SK-N-SH treated with all-trans-retinoic acid at 6 μM for 48 hours (cell line): ENCODE data around the gene CACNA2D4.

Experiments
- ATAC-seq: fragments of 200-7000 bp; cut with Tn5 transposase; 3 replicates; pipeline ENCODE4 v1.9.1; 2020; ENCODE audit warnings: mild to moderate bottlenecking, moderate library complexity
- BACH2 ChIP-seq: fragments of 250-450 bp; sonication (Bioruptor Pico); IDR thresholded peaks from 2 replicates; pipeline ENCODE4 v1.9.0; 2021; ENCODE audit warnings: mild to moderate bottlenecking, borderline replicate concordance
- CREB5 ChIP-seq: fragments of 250-450 bp; sonication (Bioruptor Pico); IDR thresholded peaks from 2 replicates; pipeline ENCODE4 v1.5.1; 2020; ENCODE audit warnings: low read depth, mild to moderate bottlenecking, moderate library complexity
- CSDC2 ChIP-seq: fragments of 250-450 bp; sonication (Bioruptor Pico); IDR thresholded peaks from 2 replicates; pipeline ENCODE4 v1.5.0; 2020; ENCODE audit warnings: mild to moderate bottlenecking, moderate library complexity
- ESRRG ChIP-seq: fragments of 250-450 bp; sonication (Bioruptor Pico); IDR thresholded peaks from 2 replicates; pipeline ENCODE4 v1.6.1; 2021; ENCODE audit warnings: mild to moderate bottlenecking
- GLIS3 ChIP-seq: fragments of 250-450 bp; sonication (Bioruptor Pico); IDR thresholded peaks from 2 replicates; pipeline ENCODE4 v1.5.0; 2020; ENCODE audit warnings: mild to moderate bottlenecking, moderate library complexity
- ISL1 ChIP-seq: fragments of 250-450 bp; sonication (Bioruptor Pico); IDR thresholded peaks from 2 replicates; pipeline ENCODE4 v2.1.2; 2022; ENCODE audit warnings: mild to moderate bottlenecking, moderate library complexity
- OSR1 ChIP-seq: fragments of 250-450 bp; sonication (Bioruptor Pico); IDR thresholded peaks from 2 replicates; pipeline ENCODE4 v1.8.0; 2022; ENCODE audit warnings: moderate library complexity, mild to moderate bottlenecking, inconsistent platforms
- PATZ1 ChIP-seq: fragments of 250-450 bp; sonication (Bioruptor Pico); IDR thresholded peaks from 2 replicates; pipeline ENCODE4 v1.8.0; 2020; ENCODE audit warnings: mild to moderate bottlenecking, moderate library complexity, borderline replicate concordance
- POU6F1 ChIP-seq: fragments of 250-450 bp; sonication (Bioruptor Pico); IDR thresholded peaks from 2 replicates; pipeline ENCODE4 v1.8.0; 2021; ENCODE audit warnings: low read depth, mild to moderate bottlenecking, moderate library complexity, borderline replicate concordance
- PPARA ChIP-seq: fragments of 250-450 bp; sonication (Bioruptor Pico); IDR thresholded peaks from 2 replicates; pipeline ENCODE4 v1.5.0; 2020; ENCODE audit warnings: mild to moderate bottlenecking, borderline replicate concordance
- TCF4 ChIP-seq: fragments of 250-450 bp; sonication (Bioruptor Pico); IDR thresholded peaks from 2 replicates; pipeline ENCODE4 v1.8.0; 2021; ENCODE audit warnings: mild to moderate bottlenecking, moderate library complexity, borderline replicate concordance
- TOX ChIP-seq: fragments of 250-450 bp; sonication (Bioruptor Pico); IDR thresholded peaks from 2 replicates; pipeline ENCODE4 v1.8.0; 2021; ENCODE audit warnings: mild to moderate bottlenecking, moderate library complexity, borderline replicate concordance
- TSHZ2 ChIP-seq: fragments of 250-450 bp; sonication (Bioruptor Pico); IDR thresholded peaks from 2 replicates; pipeline ENCODE4 v1.5.0; 2020; ENCODE audit warnings: mild to moderate bottlenecking, moderate library complexity
- ZNF565 ChIP-seq: fragments of 450-650 bp; formaldehyde crosslinking; conservative IDR thresholded peaks from 2 replicates; pipeline ENCODE4 v1.5.0; 2020; ENCODE audit warnings: low read depth, mild to moderate bottlenecking, moderate library complexity
- ZNF70 ChIP-seq: fragments of 450-650 bp; formaldehyde crosslinking; IDR thresholded peaks from 2 replicates; pipeline ENCODE4 v1.5.0; 2020; ENCODE audit warnings: mild to moderate bottlenecking, moderate library complexity
- ZNF8 ChIP-seq: fragments of 450-650 bp; formaldehyde crosslinking; IDR thresholded peaks from 2 replicates; pipeline ENCODE4 v1.5.0; 2020; ENCODE audit warnings: mild to moderate bottlenecking, moderate library complexity
- TF ChIP-seq, protein P1 (sequence below): fragments of 250-450 bp; sonication (Bioruptor Pico); IDR thresholded peaks from 2 replicates; pipeline ENCODE4 v1.5.1; 2021; ENCODE audit warnings: mild to moderate bottlenecking, moderate library complexity

Gene CACNA2D4

GRCh38 chr12:1885082-1885596 lies 33.3 kb downstream of the CACNA2D4 start:
- no peak for ATAC-seq
- TF ChIP-seq PATZ1 (no peak), ESRRG (no peak), OSR1 (CRISPR knock-in tag) (no peak), PPARA (CRISPR knock-in tag) (no peak), CREB5 (no peak), ZNF70 (CRISPR knock-in tag) (no peak), GLIS3 (CRISPR knock-in tag) (no peak), CSDC2 (CRISPR knock-in tag) (no peak), ISL1 (CRISPR knock-in tag) (no peak), ZNF8 (CRISPR knock-in tag) (no peak), TCF4 (CRISPR knock-in tag) (no peak)

DNA sequence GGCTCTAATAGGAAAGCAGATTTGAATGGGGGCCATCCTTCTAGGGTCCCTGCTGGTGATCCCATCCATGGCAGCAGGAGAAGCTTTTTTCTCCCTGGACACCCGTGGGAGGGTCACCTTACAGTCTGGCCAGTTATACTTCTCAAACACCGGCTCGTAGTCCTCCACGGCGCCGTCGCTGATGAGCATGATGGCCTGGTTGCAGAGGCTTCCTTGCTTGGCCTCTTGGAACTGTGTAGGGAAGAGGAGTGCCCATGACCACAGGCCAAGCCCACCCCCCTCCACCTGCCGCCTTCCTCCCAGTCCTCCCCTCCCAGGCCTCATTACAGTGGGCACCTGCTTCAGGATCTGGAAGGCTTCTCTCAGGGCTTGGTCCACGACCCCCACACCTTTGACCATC lies 33.8 kb downstream of the CACNA2D4 start:
- no peak for ATAC-seq
- TF ChIP-seq BACH2 (CRISPR knock-in tag) (no peak), CSDC2 (CRISPR knock-in tag) (no peak), OSR1 (CRISPR knock-in tag) (no peak)

DNA sequence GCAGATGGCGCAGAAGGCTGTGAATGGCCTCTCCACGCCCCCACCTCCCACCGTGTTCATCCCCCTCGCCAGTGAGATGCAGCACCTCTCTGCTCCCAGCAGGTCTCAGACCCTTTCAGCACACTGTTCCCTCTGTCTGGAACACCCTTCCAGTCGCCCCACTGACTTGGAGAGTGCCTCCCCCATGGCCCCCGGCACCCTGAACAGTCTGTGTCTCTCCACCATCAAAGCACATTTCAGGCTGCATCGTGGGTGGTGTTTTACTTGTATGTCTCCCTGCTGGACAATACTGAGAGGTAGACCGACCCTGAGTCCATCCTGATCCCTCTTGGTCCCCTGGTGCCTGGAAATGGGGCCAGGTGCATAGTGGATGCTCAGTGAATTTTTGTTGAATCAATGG lies 34.9 kb downstream of the CACNA2D4 start:
- TF ChIP-seq ZNF8 (CRISPR knock-in tag) (no peak), TSHZ2 (CRISPR knock-in tag) (no peak), ZNF70 (CRISPR knock-in tag) (no peak), POU6F1 (CRISPR knock-in tag) (no peak), ZNF565 (CRISPR knock-in tag) (no peak), PPARA (CRISPR knock-in tag) (no peak), CREB5 (no peak), TOX (CRISPR knock-in tag) (no peak), ISL1 (CRISPR knock-in tag) (no peak), CSDC2 (CRISPR knock-in tag) (no peak), PATZ1 (no peak), GLIS3 (CRISPR knock-in tag) (no peak)
- TF ChIP-seq, protein P1, sequence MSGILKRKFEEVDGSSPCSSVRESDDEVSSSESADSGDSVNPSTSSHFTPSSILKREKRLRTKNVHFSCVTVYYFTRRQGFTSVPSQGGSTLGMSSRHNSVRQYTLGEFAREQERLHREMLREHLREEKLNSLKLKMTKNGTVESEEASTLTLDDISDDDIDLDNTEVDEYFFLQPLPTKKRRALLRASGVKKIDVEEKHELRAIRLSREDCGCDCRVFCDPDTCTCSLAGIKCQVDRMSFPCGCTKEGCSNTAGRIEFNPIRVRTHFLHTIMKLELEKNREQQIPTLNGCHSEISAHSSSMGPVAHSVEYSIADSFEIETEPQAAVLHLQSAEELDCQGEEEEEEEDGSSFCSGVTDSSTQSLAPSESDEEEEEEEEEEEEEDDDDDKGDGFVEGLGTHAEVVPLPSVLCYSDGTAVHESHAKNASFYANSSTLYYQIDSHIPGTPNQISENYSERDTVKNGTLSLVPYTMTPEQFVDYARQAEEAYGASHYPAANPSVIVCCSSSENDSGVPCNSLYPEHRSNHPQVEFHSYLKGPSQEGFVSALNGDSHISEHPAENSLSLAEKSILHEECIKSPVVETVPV (CRISPR knock-in tag), result no peak
- ATAC-seq, result no peak
